Middle frontal gyrus (tissue), 1 donor: ENCODE results near the gene GAS2L1.

Experiments
- DNase-seq: peaks from one replicate; pipeline ENCODE4 v3.0.0-alpha.2; 2015; ENCODE audit warnings: low spot score; ENCODE audit errors: extremely low spot score

Gene GAS2L1

GRCh38 chr22:29306175-29306834 is at the start of gene GAS2L1:
GAS2L1 (plus strand) TSS chr22:29306650; CDS start chr22:29308106, 1,456 bp downstream.
- no peak for DNase-seq

DNA sequence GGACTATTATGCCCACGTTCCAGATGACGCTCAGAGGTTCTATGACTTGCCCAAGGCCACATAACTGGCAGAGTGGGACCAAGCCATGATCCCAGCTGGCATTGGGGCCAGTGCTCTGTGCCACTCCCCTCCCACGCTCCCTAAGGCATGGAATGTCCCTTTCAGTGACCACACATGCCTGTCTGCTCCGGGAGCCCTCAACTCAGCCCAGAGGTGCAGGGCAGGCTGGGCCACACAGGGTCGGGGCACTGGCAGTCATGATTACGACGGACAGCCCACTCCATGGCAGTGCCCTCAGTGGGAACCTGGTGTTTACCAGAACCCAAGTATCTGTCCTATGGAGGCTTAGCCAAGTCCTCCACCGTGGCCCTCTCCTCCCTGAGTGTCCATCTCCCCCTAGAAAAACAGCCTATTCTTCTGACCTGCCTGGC is 48.7 kb upstream of the GAS2L1 start:
- no peak for DNase-seq

DNA sequence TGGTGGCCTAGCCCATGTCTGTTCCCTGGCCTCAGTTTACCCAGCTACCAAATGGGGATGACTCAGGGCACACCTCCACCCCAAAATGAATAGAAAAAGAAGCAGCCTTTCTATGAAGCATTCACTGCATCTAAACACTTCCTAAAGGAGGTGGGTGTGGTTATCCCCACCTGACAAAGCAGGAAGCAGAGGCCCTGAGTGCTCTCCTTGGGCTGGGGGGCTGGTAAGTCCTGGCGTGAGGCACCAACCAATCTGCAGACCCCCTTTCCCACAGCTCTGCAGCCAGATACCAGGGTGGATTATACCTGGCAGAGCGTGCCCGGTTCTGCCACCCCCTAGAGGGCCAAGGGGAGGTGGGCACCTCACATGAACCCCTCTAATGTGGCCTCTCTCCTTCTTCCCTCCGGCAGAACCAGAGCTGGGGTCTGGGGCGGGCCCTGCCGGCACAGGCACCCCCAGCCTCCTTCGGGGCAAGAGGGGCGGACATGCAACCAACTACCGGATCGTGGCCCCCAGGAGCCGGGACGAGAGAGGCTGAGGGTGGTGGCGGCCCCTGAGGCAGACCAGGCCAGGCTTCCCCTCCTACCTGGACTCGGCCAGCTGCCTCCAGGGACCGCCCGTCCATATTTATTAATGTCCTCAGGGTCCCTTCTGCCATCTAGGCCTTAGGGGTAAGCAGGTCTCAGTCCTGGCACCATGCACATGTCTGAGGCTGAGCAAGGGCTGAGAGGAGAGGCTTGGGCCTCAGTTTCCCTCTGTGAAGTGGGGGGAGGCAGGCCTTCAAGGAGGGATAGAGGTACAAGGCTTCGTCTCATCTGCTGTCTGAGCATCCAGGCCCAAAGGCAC is 47.8 kb upstream of the GAS2L1 start:
- DNase-seq: no peak

DNA sequence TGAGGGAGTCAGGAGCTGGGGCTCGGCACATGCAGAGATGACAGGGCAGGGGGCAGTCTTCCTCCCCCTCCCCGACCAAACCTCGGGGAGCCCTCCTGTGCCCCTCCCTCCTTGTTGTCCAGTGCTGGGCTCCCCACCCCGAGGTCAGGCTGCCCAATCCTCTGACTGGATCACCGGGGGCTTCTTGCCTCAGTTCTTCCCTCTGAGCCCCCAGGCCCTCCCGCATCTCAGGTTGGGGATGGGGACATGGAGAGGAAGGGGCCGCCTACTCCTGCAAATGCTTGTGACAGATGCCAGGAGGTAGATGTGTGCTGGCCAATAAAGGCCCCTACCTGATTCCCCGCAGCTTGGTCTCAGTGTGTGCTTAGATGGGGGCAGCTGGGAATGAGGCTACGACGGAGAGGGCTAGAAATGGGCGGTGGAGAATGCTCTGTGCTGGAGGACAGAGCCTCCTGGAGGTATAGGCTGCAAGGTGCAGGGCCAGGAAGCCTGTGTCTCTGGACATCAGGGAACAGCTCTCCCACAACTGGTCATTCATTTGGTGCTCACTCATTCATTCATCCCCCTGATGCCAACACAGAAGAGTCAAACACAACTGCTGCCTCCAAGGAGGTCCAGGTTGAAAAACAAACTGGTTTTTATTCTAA is 47.1 kb upstream of the GAS2L1 start:
- no peak for DNase-seq

- no peak for DNase-seq
Observed at GRCh38 chr22:29260031-29260560, 46.4 kb upstream of the GAS2L1 start.

GRCh38 chr22:29260601-29261315 is 45.7 kb upstream of the GAS2L1 start:
- no peak for DNase-seq

DNA sequence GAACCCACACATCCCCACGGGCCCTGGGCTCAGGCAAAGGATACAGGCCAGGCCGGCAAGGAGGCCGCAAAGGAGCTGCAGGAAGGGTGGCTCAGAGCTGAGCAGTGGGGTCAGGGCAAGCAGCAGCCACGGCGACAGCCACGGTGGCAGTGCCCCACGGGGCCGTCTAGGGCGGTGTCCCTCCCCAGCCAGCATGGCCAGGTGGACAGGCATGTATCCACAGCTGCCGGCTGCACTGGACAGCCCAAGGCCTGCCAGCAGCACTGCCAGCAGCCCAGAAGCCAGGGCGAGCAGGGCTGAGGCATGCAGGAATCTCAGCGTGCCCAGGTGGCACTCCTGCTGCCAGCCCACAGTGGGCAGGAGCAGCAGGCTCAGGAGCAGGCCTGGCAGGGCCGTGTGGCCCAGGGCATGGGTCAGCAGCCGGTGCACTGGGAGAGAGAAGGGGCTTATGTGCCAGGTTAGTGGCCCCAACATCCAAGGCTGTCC is 42.6 kb upstream of the GAS2L1 start:
- DNase-seq: no peak

- no peak for DNase-seq
Observed at GRCh38 chr22:29265305-29265704, 41.1 kb upstream of the GAS2L1 start.

DNA sequence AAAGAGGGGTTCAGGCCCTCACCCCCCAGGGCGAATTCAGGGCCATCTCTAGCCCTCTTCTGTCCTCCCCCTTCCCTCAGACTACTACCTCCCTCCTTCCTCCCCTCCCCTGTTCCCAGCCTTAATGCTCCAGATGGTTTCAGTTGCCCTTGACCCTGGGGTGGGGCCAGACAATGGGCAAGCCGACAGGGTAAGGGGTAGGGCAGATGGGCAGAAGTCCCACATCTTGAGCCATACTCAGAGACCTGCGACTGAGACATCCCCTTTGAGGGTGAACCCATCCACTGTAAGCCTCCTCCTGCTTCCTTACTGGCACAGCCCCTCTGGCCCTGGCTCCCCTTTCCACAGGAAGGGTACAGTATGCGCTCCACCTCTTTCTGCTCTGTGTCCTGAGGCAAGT is 40.5 kb upstream of the GAS2L1 start:
- DNase-seq: no peak

DNA sequence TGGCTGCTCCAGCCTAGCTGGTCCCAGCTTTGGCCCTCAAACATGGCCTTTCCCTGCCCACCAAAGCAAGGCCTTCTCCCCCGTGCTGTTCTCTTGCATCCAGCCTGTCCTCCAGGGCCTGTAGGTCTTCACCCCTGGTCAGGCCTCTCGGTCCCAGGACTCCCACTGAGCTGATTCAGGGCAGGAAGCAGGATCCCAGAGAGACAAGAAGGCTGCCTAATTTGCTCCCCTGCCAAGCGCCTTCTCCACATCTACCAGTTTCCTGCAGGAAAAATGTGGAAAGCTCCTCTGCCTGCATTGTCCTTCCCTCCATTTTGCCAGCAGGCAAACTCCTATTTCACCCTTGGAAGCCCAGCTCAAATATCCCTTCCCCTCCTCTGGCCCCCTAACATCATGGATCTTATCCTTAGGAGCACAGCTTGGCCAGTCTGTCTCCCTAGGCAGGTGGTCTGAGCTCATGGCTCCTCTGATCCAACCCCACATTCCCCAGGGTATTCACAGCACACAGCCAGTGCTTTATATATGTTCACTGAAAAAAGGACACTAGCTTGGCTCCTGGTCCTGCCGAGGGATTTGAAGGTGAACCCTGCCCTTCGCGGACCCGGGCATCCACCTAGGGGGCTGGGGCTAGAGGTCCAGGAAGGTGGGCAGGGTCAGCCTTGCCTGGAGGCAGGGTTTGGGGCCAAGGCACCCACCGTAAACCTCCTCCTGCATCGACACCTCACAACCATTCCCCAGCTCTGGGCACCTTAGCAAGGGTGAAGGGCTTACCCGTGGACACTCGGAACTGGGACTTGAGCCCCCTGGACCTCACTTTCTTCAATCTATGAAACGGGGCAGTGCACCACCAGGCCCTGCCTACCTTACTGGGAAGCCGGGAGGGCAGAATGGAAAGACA is 39.6 kb upstream of the GAS2L1 start:
- DNase-seq: no peak

DNA sequence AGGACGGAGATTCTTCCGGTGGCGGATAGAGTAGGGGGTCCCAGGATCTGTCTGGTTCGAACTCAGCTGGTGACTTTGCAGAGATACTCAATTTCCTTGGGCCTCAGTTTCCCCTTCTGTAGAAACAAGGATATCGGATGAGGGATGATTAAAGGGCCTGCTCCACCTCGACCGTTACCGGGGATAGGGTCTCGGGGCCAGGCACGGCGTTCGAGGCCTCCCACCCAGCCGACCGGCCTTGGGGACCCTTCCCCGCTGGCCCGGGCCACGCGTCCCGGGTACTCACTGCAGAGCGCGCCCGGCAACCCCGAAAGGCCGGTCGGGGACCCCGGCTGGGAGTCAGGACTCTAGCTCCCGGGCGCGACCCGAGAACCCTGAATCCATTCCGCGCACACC is 39.0 kb upstream of the GAS2L1 start:
- DNase-seq: no peak

- peak; percentile 88 for DNase-seq
Observed at GRCh38 chr22:29267858-29268510, 38.5 kb upstream of the GAS2L1 start, which contains the start of the genes EWSR1 and RHBDD3. EWSR1 (plus strand) TSS chr22:29268268; CDS start chr22:29268337, 69 bp downstream. RHBDD3 (minus strand) TSS chr22:29267981; CDS start chr22:29265626, 2,355 bp downstream.

GRCh38 chr22:29268511-29269229 is 37.8 kb upstream of the GAS2L1 start:
- no peak for DNase-seq

- DNase-seq: no peak
Observed at GRCh38 chr22:29269230-29269604, 37.2 kb upstream of the GAS2L1 start.

- DNase-seq: no peak
Observed at GRCh38 chr22:29269731-29270474, 36.5 kb upstream of the GAS2L1 start.

DNA sequence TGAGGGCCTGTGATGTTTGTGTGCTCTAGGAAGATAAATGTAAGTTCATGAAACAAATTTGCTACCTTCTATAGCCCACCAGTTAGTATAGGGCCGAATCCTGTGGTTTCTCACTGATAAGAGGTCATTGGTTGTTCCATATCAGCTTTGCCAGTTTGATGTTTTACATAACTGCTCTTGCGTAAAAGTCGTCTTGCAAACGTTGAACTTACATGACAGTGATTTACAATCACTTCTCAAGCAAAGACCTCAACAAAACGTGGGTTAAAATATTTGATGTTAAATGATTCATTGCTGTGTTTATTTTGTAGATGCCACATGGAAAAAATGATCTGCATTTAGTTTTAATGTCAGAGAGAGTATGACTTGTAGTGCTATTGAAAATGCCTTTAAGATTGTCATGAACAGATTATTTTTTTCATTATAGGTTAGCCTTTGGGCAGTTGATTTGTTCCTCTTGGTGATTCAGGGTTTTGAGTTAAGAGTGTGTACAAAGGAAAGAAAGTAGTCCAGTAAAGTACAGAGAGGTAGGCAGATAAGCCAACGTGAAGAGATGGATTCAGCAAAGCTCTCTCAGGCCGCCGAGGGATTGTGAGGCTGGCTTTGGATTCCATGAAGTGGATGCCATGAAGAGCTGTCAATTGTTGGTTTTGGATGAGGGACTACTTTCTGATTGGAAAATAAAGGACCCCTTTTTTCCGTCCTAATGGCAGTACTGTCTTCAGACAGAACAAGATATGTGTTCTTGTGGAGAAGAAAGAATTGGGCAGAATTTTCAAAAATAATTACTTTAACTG is 35.8 kb upstream of the GAS2L1 start:
- no peak for DNase-seq

- DNase-seq: no peak
Observed at GRCh38 chr22:29272624-29273023, 33.8 kb upstream of the GAS2L1 start.
